K562 (cell line): Measurements from ENCODE around the gene IL4R.

Source experiments
- CCAR2 ChIP-seq: fragments of 200-400 bp; formaldehyde crosslinking; IDR thresholded peaks from 2 replicates; pipeline ENCODE4 v1.6.1; 2017; ENCODE audit warnings: mild to moderate bottlenecking, low read depth, low read length
- CLOCK ChIP-seq: fragments of 250-450 bp; sonication (Bioruptor Pico); IDR thresholded peaks from 2 replicates; pipeline ENCODE4 v1.4.0; 2020; ENCODE audit warnings: mild to moderate bottlenecking, moderate library complexity, borderline replicate concordance
- MXI1 ChIP-seq: IDR thresholded peaks from 2 replicates; pipeline ENCODE4 v1.6.1; 2011; ENCODE audit warnings: low read depth, mild to moderate bottlenecking, improper control_type of control experiment, low read length
- RBFOX2 ChIP-seq: fragments of 200-400 bp; formaldehyde crosslinking; IDR thresholded peaks from 2 replicates; pipeline ENCODE4 v1.6.1; 2017; ENCODE audit warnings: low read depth, mild to moderate bottlenecking, low read length, moderate library complexity
- RCOR1 ChIP-seq, 2 experiments: IDR thresholded peaks; 2 replicates each; pipeline ENCODE4 v1.6.1; 2012; ENCODE audit warnings: low read depth in 2 of 2, low read length in 2 of 2, borderline replicate concordance in 1 of 2, improper control_type of control experiment in 1 of 2
- SIN3A ChIP-seq, 2 experiments: fragments of 150-350 bp in 1 of 2; IDR thresholded peaks; 2 replicates each; pipeline ENCODE4 v1.6.1; 2011 to 2016; ENCODE audit warnings: borderline replicate concordance in 2 of 2, low read depth in 2 of 2, low read length in 2 of 2, mild to moderate bottlenecking in 2 of 2, moderate library complexity in 2 of 2; ENCODE audit not compliant: control insufficient read depth in 1 of 2
- TCF7L2 ChIP-seq: fragments of 150-350 bp; IDR thresholded peaks from 2 replicates; pipeline ENCODE4 v1.6.1; 2016; ENCODE audit warnings: low read depth, mild to moderate bottlenecking, low read length, moderate library complexity
- TEAD2 ChIP-seq: fragments of 450-650 bp; IDR thresholded peaks from 2 replicates; pipeline ENCODE4 v1.6.1; 2016; ENCODE audit warnings: missing genetic modification characterization, control low read depth, missing compliant biosample characterization

DNA sequence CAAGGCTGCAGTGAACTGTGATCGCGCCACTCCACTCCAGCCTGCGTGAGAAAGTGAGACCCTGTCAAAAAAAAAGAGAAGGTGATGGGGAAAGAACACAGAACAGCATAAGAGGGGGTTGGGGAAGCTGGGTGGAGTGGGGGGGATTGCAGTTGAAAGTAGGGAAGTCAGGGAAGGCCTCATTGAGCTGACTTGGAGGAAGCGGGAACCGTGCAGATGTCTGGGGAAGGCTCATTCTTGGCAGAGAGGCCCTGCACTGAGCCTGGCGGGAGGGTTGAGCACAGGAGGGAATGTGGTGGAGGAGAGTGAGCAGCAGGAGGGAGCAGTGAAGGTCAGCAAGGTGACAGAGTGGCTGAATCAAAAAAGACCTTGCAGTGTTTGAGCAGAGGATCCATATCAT, 26.9 kb downstream of the IL4R start:
- no peak for TF ChIP-seq CCAR2
- no peak for TF ChIP-seq MXI1
- TF ChIP-seq RCOR1 (IDR thresholded peaks at IDR 0.05; ENCODE audit: borderline replicate concordance in 1 of 2, low read depth in 2 of 2, low read length in 2 of 2), result no peak
- no peak for TF ChIP-seq TCF7L2
- no peak for TF ChIP-seq CLOCK (CRISPR knock-in tag)
- no peak for TF ChIP-seq RBFOX2
- TF ChIP-seq TEAD2 (tag), result no peak
- TF ChIP-seq SIN3A (IDR thresholded peaks at IDR 0.05; ENCODE audit: borderline replicate concordance in 2 of 2, control insufficient read depth in 1 of 2, low read depth in 2 of 2, low read length in 2 of 2), result no peak
